ENCODE results near the gene PRELP.

Gene PRELP

DNA sequence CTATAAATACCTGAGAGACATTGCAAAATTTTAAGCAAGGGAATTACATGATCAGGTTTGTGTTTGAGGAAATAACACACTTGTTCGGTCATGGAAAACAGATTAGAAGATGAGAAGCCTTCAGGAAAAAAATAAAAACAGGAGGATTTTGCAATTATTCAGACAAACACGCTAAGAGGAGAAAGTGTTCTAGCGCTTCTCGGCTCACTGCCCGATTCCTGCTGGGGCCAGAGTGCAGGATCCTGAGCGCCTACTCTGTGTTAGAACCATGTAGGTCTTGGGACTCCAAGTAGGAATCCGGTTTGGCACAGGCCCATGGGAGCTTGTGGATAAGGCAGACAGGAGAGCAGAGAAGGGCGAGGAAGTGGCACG is 8.1 kb upstream of the PRELP start (continued):
- no peak for TF ChIP-seq ZBTB10 (tag by site-specific recombination; IDR thresholded peaks at IDR 0.05)
- TF ChIP-seq FEZF1 (tag by site-specific recombination; IDR thresholded peaks at IDR 0.05): no peak
- TF ChIP-seq ZSCAN30 (tag by site-specific recombination; IDR thresholded peaks at IDR 0.05): no peak

DNA sequence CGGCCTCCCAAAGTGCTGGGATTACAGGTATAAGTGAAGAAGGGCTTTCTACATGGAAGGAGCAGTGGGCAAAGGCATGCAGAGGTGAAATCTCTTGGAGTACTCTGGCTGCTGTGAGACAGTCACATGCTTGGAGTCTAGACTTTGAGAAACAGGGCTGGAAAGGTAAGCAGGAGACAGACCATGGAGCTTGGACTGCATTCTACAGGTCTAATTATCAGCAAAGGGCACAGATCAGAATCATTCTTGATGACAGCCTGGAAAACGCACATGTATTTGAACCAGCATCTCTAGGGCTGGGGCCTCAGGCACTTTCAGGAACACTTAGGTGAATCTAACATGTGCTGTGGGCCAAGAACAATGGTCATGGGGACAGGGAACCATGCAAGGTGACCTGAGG is 7.3 kb upstream of the PRELP start:
- Histone ChIP-seq H3K36me3 (ENCODE audit: control insufficient read depth in 2 of 2, insufficient read depth in 1 of 2, low read length in 2 of 2) (no peaks in the 10 kb centered on the region), H3K9me3 (ENCODE audit: control insufficient read depth, insufficient read depth, low read depth, low read length) (no peaks in the 10 kb centered on the region), H3K4me3 (ENCODE audit: low read depth, low read length) (no peak overlapping the region), H3K27ac (ENCODE audit: extremely low read depth, low read depth, low read length) (no peak overlapping the region), H3K4me1 (ENCODE audit: control insufficient read depth, insufficient read depth, low read length) (no peaks in the 10 kb centered on the region)
- ChIA-PET POLR2A (no interaction called here), CTCF (interaction anchor here (0.6 kb wide), 2 partner anchors 122 to 234 kb away, joined by 3 read pairs; no protein-coding TSS in a partner anchor)
- TF ChIP-seq ZNF302 (tag by site-specific recombination; IDR thresholded peaks at IDR 0.05; ENCODE audit: low read depth): no peak
- no peak for TF ChIP-seq ZNF660 (tag by site-specific recombination; IDR thresholded peaks at IDR 0.05)
- no peak for TF ChIP-seq ZNF221 (tag by site-specific recombination; IDR thresholded peaks at IDR 0.05; ENCODE audit: borderline replicate concordance)
- TF ChIP-seq EGR2 (tag by site-specific recombination; IDR thresholded peaks at IDR 0.05; ENCODE audit: low read depth): no peak
- no peak for TF ChIP-seq SP3 (tag by site-specific recombination; IDR thresholded peaks at IDR 0.05)
- TF ChIP-seq ZNF830 (tag by site-specific recombination; IDR thresholded peaks at IDR 0.05; ENCODE audit: low read depth): no peak
- no peak for TF ChIP-seq ZNF416 (tag by site-specific recombination; IDR thresholded peaks at IDR 0.05)
- no peak for TF ChIP-seq ZNF48 (tag by site-specific recombination; IDR thresholded peaks at IDR 0.05)
- TF ChIP-seq SP7 (tag by site-specific recombination; IDR thresholded peaks at IDR 0.05): no peak
- TF ChIP-seq ZNF555 (tag by site-specific recombination; conservative IDR thresholded peaks at IDR 0.05): no peak
- TF ChIP-seq, protein P1, sequence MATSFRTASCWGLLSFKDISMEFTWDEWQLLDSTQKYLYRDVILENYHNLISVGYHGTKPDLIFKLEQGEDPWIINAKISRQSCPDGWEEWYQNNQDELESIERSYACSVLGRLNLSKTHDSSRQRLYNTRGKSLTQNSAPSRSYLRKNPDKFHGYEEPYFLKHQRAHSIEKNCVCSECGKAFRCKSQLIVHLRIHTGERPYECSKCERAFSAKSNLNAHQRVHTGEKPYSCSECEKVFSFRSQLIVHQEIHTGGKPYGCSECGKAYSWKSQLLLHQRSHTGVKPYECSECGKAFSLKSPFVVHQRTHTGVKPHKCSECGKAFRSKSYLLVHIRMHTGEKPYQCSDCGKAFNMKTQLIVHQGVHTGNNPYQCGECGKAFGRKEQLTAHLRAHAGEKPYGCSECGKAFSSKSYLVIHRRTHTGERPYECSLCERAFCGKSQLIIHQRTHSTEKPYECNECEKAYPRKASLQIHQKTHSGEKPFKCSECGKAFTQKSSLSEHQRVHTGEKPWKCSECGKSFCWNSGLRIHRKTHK (tag by site-specific recombination; IDR thresholded peaks at IDR 0.05): no peak
- TF ChIP-seq ZNF596 (tag by site-specific recombination; IDR thresholded peaks at IDR 0.05): no peak
- no peak for TF ChIP-seq ZNF350 (tag by site-specific recombination; IDR thresholded peaks at IDR 0.05)
- TF ChIP-seq ZNF530 (tag by site-specific recombination; IDR thresholded peaks at IDR 0.05; ENCODE audit: low read depth): no peak
- TF ChIP-seq ZEB2 (tag by site-specific recombination; IDR thresholded peaks at IDR 0.05): no peak
- TF ChIP-seq ZBTB48 (tag by site-specific recombination; IDR thresholded peaks at IDR 0.05): no peak
- TF ChIP-seq ZNF426 (tag by site-specific recombination; IDR thresholded peaks at IDR 0.05): no peak
- TF ChIP-seq ZNF449 (tag by site-specific recombination; IDR thresholded peaks at IDR 0.05): no peak
